Cerebellar nuclear complex (tissue), 1 donor: ENCODE measurements around the gene BTN2A1.
"Not testable (repeated sequence)": the region's sequence is repeated elsewhere in the genome, so short reads cannot be mapped to it uniquely, and the experiment has no call there.

ENCODE experiments used
- DNase-seq, 2 experiments: peaks; one replicate each; lab custom pipeline; 2025; lab: John Stamatoyannopoulos, UW

Gene BTN2A1

GRCh38 chr6:26432627-26433201, 25.0 kb upstream of the BTN2A1 start:
- DNase-seq = no peak

GRCh38 chr6:26433680-26434079, 24.1 kb upstream of the BTN2A1 start:
- DNase-seq = not testable (repeated sequence)

- DNase-seq = no peak
Measured at GRCh38 chr6:26436018-26436417, 21.7 kb upstream of the BTN2A1 start.

- no peak for DNase-seq
Measured at GRCh38 chr6:26437550-26437949, 20.2 kb upstream of the BTN2A1 start.

- no peak for DNase-seq
Measured at GRCh38 chr6:26438000-26438399, 19.8 kb upstream of the BTN2A1 start.

GRCh38 chr6:26439151-26440125, 18.3 kb upstream of the BTN2A1 start:
- DNase-seq = no peak

GRCh38 chr6:26440977-26441358, 16.8 kb upstream of the BTN2A1 start:
- no peak for DNase-seq

GRCh38 chr6:26441977-26442376, 15.8 kb upstream of the BTN2A1 start:
- no peak for DNase-seq

GRCh38 chr6:26445934-26446667, 11.7 kb upstream of the BTN2A1 start:
- DNase-seq = no peak

- no peak for DNase-seq
Measured at GRCh38 chr6:26447257-26447656, 10.5 kb upstream of the BTN2A1 start.

- no peak for DNase-seq
Measured at GRCh38 chr6:26450240-26450639, 7.5 kb upstream of the BTN2A1 start.

GRCh38 chr6:26452631-26453235, 5.0 kb upstream of the BTN2A1 start:
- DNase-seq = no peak

- DNase-seq = no peak
Measured at GRCh38 chr6:26454631-26455030, 3.1 kb upstream of the BTN2A1 start.

- no peak for DNase-seq
Measured at GRCh38 chr6:26455357-26455970, 2.3 kb upstream of the BTN2A1 start.

GRCh38 chr6:26457264-26457805, 420 bp upstream of the BTN2A1 start:
- DNase-seq = no peak

- DNase-seq = peak; percentile 17 to 54
Measured at GRCh38 chr6:26459023-26459810, 1.5 kb downstream of the BTN2A1 start.

GRCh38 chr6:26461353-26461752, 3.6 kb downstream of the BTN2A1 start:
- not testable (repeated sequence) for DNase-seq

- DNase-seq = no peak
Measured at GRCh38 chr6:26464014-26464413, 6.3 kb downstream of the BTN2A1 start.

- DNase-seq = no peak
Measured at GRCh38 chr6:26464416-26465131, 6.8 kb downstream of the BTN2A1 start.

GRCh38 chr6:26465776-26466175, 8.0 kb downstream of the BTN2A1 start:
- no peak for DNase-seq
